CD1c-positive myeloid dendritic cell (primary cell): ENCODE measurements around the gene PVALB.

Source experiments
- DNase-seq: peaks from one replicate; pipeline ENCODE4 v3.0.0-alpha.2; 2016; ENCODE audit errors: extremely low spot score

PVALB gene

DNA sequence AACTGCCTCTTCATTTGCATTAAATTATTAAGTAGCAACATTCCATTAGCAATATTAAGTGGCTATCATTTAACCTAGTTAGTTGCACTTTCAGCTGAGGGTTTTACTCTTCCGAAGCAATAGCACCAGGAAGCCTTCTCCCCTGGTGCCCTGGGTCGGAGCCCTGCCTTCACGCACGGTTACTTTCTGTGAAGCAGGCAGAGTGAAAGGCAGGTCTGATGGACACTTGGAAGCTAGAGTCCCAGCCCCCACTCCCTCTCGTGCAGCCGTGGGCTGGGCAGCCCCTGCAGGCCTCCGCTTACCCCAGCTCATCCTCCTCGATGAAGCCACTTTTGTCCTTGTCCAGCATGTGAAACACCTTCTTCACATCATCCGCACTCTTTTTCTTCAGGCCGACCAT is 2.0 kb downstream of the PVALB start:
- DNase-seq, result no peak

DNA sequence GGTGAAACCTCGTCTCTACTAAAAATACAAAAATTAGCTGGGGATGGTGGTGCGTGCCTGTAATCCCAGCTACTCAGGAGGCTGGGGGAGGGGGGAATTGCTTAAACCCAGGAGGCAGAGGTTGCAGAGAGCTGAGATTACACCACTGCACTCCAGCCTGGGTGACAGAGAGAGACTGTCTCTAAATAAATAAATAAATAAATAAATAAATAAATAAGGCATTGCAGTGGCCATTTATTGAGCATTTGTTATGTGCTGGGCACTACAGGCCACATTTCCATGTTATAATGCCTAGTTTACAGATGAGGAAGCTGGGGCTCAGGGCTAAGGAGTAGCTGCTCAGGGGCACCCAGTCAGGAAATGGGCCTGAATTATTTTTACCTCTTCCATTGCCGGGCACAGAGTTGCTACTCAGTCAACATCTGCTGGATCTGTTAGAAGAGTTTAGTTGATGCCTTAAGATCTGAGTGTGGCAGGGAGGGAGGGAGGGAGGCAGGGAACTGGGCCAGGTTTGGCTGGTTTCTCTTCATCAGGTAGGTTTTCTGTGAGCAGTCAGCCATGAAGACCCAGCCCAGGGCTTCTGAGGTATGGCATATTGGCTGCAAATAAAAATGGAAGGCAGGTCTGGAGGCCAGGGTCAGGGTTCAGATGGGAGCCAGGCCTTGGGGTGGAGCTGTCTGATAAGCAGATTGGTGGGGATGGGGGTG is 5.6 kb downstream of the PVALB start:
- no peak for DNase-seq

DNA sequence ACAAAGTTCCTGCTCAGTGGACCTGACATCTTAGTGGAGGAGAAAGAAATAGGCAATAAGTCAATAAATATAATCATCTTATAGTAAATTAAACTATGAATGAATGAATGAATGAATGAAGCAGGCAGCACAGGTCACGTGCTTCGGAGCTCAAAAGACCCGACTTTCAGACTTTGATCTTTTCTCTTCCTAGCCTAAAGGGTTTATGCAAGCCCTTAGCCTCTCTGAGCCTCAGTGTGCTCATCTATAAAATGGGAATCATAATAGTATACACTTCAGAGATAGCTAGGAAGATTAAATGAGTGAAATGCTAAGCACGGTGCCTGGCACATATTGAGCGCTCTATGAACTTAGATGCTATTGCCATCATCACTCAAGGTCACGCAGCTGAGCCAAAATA is 7.5 kb downstream of the PVALB start:
- DNase-seq, result no peak

DNA sequence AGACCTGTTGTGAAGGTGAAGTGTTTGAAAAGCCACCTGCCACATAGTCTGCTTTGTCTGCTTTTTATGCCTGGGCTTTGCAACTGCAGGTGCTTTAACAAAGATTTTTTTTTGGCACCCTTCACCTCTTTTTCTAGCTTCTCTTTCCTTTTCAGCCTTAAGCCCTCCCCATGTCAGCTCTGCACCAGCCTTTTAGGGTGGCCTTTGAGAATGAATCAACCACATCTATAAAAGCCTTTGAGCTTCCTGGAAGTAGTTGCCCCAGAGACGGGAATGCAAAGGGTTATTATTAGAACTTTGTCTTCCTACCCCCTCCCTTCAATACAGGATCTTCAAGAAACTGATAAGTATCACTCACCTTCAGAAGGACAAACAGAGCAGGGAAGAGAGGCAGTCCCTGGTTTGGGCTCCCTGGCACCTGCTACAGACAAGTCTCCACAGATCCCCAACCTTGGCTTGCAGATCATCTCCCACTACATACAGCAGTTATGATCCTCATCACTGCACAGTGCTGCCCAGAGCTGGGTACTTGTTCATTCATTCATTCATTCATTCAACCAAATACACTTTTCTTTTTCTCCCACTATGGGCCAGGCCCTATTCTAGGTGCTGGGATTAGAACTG is 8.0 kb downstream of the PVALB start:
- no peak for DNase-seq

DNA sequence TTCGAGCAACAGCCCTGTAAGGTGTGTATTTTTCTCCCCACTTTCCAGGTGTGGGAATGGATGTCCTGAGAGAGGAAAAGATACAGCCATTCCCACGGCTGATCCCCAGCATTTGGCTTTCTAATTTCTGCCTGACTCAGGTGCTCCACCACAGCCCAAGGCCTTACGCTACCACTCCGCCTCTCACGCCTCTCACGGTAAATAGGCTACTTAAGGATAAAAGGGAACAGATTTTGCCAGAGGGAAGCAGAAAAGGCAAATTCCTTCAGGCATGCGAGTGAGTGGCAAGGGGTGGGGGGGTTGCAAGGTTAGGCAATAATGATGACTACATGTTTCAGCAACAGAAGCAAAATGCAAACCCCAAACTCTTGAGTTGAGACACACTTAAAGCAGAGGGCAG is 9.2 kb downstream of the PVALB start:
- no peak for DNase-seq

DNA sequence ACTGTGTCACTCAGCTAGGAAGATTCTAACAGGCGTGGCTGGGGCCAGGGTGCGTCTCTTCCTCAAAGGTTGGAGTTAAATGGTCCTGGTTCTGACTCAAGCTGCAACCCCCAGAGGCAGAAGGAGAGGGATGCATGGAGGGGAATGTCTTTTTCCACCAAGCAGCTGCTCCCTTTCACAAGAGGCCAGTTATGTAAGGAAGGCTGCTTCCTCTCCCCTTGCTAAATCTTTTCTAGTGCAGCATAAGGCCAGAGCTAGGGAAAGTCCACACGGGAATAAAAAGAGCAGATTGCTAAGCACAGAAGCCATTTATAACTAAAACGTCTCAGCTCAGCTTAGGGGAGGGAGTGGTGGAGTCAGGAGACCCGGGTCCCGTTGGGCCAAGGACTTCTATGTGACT is 10.0 kb downstream of the PVALB start:
- DNase-seq, result no peak

DNA sequence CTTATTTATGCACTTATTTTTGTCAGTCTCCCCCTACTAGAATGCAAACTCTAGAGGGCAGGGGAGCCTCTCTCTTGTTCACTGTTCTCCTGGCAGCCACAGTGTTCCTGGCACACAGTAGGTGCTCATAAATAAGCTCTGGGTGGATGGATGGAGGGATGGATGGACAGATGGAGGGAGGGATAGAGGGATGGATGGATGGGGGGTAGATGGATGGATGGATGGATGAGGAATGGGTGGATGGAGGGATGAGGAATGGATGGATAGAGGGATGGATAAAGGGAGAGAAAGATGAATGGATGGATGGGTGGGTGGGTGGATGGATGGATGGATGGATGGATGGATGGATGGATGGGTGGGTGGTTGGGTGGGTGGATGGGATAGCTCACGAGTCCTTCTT is 13.5 kb downstream of the PVALB start:
- no peak for DNase-seq

DNA sequence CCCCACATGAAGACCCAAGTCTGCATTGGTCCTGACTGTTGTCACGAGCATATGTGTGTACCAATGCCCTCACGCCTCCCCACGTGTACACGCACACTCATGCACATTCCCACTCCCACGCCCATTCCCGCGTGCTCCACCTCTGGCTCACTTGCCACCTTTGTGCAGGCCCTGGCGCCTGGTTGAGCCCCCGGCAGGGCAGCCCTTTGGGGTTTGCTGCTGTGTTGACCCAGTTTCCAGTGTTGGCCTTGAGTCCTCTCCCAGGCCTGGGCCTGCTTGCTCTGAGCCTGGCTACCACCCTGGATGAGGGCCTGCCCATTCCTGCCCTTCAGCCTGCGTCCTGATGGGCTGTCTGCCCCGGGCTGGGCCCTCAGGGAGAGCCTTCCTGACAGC is 18.2 kb downstream of the PVALB start:
- no peak for DNase-seq

DNA sequence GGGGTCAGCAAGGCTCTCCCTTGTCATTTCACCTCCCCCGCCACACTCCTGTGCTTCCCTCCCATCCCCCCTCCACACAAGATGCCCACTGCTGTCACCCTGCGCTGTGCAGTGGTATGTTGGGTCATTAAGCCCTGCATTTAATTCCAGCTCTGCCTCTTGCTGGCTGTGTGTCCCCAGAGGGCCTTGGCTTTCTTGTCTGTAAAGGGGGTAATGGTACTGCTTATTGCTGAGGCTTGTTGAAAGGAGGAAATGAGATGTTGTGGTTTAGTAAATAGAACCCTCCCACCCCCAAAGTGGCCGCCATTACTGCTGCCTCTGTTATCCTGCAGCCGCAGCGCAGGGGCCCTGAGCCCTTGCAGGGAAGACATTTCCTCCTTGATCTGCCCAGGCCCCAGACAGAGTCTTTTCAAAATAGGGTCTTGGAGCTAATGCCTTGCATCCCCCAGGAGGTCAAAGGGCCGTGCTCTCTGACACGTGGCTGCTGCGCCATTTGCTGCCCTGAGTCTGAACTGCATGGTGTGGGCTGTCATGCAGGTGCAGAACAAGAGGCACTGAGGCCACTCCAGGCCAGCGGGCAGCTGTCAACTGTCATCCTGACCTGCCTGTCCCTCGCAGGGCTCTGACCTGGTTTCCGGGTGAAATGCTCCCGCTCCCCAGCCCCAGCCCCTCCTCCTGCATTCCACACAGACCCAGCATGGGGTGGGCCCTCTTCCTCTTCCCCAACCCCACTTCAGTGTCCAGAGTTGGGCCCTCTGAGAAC is 18.7 kb downstream of the PVALB start:
- DNase-seq, result no peak

DNA sequence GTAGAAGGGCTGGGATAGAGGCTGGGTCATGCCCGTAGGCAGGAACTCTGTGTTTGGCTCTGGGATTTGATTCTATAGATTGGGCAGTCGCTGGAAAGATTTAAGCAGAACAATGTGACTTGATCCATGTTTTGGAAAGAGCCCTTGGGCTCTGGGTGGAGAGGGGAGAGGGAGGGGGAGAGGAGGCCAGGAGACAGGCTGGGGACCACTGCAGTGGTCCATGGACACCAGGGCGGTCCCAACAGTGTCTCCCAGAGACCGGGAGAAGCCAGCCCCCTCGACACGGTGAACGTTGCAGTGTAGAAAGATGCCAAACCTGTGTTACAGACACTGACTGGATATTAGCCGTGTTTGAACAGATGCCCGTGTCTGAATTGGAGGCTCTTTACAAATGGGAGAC is 19.5 kb downstream of the PVALB start:
- no peak for DNase-seq

DNA sequence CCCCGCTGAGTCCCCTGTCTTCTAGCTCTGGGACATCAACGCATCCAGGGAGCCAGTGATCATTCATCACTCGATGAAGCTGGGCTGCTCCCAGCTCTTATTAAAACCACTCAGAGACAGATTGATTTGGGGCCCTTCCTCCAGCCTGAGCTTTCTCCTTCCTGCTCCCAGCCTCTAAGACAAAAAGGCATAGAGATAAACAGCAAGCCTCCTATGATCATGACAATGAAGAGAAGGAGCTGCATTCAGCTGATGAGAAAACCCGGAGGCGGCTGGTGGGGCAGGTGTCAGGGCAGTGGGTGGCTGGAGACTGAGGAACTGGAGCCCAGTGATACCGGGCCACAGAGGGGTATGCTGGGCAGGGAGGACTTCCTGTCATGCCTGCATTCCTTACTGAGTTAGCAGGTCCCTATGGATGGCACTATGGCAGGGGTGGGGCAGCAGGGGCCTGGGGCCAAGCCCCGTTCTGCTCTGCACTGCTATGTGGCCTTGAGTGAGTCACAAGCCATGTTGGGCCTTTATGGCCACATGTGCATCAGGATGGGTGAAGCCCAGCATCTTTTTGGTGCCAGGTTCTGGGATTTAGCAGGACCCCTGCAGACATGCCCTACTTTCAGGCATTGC is 20.2 kb downstream of the PVALB start:
- no peak for DNase-seq

DNA sequence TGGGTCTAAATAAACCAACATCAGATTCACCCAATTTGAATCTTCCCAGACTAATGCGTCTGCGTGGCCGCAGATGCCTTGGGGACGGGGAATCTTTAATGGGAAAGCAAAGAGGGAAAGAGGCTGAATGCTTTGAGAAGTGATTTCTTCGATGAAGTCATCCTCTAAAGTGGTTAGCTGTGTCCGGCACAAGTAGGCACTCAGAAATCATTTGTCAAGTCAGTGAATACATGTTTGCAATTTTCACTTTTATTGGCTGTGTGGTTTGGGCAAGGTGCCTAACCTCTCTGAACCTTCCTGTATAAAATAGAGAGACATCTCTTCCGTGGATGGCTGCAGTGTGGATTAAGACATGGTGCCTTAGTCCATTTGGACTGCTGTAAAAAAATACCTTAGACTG is 21.2 kb downstream of the PVALB start:
- no peak for DNase-seq

DNA sequence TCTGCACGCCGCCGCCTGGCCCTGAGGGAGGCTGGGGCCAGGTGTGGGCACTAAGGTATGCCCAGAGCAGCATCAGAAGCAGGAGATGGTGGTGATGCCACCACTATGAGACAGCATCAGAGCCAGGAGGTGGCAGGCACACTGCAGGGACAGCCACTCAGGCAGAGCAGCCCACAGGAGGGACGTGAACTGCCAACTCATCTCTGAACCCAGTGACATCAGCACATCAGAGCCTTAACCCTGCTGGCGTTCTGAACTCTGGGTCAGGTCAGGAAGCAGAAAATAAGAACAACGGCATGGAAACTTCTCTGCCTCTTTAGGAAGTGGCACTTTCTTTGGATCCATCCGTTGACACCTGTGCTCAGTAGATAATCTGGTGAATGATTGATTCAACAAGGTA is 26.2 kb downstream of the PVALB start:
- DNase-seq, result peak; percentile 47

DNA sequence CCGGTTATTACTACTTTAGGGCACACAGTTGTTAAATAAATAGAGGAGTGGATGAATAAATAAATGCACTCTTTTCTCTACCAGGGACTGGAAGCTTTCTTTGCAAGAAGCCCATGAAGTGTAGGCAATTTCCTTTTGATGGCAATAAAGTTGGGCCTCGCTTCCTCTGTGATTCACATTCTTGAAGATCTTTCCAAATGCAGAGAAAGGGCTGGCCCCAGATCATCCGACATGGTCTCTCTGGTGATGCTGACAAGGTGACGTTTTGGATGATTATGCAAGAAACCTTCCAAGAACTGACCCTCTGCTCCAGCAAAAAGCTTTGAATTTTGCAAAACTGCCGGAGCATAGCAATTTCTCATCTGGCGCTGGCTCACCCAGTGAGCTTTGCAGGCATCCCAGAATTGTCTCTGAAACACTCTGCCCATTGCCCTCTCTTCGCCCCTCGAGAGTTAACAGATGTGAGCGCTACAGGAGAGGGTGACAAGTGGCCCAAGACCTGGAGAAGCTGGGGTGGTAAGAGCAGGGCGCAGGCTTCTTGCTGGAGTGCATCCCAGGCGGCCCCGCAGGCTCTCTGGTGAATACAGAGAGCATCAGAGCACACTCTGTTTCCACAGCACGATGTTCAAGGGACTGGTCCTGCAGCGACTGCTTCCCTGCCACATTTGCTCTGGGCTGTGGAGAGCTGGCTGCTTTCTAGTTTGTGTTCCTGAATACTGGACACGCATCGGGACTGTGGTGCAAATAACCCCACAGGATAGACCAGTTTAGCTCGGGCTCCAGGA is 29.4 kb downstream of the PVALB start:
- no peak for DNase-seq

DNA sequence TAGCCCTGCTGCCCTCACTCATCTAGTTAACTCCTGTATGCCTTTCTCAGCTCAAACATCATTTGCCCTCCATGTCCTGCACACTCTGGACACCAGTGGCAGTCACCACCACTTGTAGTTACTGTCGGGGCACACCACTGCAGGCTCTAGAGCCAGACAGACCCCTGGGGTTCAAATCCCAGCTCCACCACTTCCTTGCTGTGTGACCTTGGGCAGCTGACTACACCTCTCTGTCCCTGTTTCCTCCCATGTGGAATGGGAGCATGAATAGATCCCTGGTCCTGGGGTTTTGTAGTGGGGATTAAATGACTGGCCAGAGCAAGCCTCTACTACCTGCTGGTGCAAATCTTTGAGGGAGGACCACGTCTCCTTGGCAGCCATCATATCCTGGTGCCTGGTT is 33.1 kb downstream of the PVALB start:
- DNase-seq, result no peak

DNA sequence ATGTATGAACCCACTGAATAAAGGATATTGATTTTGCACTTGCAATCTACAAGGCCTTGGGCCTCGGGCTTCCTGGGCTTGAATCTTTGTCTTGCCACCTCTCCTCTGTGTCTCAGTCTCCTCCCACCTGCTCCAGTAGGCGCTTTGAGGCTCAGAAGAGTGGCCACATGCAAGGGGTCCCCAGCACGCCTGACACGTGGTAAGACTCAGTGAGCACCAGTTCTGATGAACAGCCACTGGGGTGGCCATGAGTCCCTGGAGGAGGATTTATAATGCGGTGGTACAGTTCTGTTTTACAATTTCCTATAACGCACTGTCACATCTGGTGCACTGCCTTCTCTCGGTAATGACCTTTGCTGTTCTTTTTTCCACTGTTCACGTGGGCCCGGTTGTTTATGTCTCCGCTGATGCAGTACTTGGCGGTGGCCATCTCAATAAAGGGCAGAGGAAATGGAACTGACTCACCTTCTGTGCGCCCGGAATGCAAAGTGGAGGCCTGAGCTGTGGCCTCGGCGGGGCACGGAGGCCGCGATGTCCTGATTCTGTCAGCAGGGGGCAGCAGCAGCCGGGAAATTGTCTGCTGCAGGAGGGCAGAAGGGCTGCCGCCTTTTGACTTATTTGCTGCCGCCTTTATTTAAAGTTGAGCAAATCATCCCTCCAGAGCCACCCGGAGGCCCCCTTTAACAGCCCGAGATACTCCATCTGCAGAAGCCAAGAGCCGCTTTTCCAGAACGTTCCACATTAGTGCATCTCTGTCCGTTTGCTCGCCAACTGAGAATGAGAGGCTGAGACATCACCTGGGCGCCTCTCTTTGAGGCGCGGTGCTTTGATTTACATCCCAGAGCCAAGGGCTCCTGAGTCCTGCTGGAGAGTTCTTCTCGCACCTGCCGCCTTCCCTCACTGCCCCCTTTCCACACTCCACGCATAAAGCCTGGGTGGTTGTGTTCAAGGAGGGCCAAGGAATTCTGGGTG is 34.9 kb downstream of the PVALB start:
- peak; percentile 90 for DNase-seq

DNA sequence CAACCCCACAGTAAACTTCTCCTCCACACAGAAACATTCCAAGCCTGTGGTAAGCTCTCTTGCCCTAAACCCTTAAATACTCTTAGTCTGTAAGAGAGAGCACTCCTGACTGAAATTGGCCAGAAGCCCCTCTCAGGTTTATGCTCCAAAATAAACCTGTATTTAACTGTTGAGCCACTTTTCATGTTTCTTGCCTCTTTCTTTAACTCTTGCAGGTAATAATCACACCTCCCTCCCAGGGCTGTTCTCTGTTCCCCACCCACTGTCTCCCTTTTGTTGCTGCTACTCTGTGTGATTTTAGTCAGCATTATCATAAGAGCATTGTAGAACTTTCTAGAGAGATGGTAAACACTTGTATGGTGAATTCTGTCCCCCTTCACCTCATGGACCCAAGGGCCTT is 38.8 kb downstream of the PVALB start:
- no peak for DNase-seq

DNA sequence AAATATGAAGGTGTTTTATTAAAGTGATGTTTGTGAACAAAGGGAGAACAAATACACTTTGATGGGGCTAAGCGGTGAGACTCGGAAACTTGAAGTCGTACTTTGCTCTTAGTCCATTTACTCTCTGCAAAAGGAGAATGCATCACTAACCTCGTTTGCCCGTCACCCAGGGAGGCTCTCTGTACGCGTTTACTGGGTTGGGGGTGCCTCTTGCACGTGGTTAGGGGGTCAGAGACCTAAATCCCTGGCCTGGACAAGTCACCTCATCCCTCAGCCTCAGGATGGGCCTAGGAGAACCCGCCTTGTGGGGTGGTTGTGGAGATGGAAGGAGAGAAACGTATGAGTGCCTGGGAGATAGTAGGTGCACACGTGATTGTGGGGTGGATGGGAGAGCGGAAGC is 40.1 kb downstream of the PVALB start:
- DNase-seq, result no peak

DNA sequence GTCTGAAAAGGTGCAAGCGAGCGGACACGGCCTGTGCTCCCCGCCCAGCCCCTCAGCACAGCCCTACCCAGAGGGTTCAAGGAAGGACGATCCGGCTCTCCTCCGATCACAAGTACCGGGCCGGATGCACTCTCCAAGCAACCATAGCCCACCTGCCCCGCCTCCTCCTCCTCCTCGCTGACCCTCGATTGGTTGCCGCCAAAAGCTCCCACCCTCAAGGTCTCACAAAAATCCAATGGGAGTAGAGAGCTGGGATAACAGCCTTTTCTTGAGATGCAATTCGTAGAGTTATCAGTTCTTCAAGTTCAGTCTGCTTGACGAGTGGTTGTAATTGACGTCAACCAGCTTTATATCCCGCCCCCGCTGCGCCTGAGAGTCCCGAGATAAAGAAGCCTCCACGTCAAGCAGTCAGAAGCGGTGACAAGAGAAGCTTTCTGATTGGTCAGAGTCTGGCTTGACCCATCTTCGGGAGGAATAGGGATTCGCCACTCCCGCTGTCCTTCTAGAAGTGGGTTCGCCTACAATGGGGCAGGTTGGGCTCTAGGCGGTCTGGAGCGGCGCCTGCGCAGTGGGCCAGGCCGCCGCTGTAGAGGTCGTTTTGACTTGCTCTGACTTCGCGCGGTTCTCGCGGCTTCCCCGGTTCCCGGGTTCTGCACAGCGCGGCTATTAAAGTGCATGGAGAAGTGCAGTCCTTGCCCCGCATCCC is 40.7 kb downstream of the PVALB start, which contains the start of gene IFT27:
IFT27 (minus strand) TSS at position 156 of the 706 bp plus-strand sequence. CDS start 412 bp downstream, outside the sequence.
- peak; percentile 100 for DNase-seq

DNA sequence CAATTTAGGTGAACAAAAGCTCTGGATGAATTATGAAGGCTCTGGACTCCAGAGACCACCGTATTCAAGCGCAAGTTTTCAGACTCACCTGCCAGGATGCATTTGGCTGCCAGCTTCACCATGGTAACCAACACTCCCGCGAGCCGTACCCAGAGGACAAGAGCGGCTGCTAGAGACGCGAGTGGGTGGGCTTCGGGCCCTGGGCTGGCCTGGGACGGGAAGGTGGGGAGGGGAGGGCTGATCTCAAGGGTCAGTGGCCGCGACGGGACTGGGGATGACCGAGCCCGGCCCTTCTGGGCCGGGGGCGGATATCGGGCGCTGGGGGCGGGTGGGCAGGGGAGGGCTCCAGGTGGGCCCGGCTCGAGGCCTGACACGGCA is 41.3 kb downstream of the PVALB start:
- peak; percentile 28 for DNase-seq
